Caco-2 (cell line): ENCODE measurements around the gene ZNF333. TPM values are rescaled to one million over a fixed set of nuclear protein-coding genes. Genes with fewer than 3 reads are reported as not detected.

Source experiments
- BruUV-seq: library from RNA; stranded (reverse); fragments of 400-500 nt; replicated peaks from 2 replicates; lab custom pipeline; 2021; lab: Mats Ljungman, UMichigan
- CTCF ChIA-PET: fragments of 300-600 bp; sonication (Branson Sonifier 250); formaldehyde crosslinking; loops from one replicate; lab custom pipeline; 2022; ENCODE audit warnings: antibody characterized with exemption; lab: Charles Lee
- POLR2A ChIA-PET: fragments of 300-600 bp; sonication (Branson Sonifier 250); formaldehyde crosslinking; loops from one replicate; lab custom pipeline; 2022; ENCODE audit warnings: antibody characterized with exemption; lab: Charles Lee
- DNase-seq, 2 experiments: peaks; one replicate each; pipeline versions ENCODE4 v3.0.0 to v3.0.0-alpha.2; 2020 to 2022
- H3K27me3 ChIP-seq: replicated peaks from 2 replicates; pipeline ENCODE4 v1.6.0; 2011; ENCODE audit warnings: low read length; ENCODE audit not compliant: control insufficient read depth, insufficient read depth
- H3K36me3 ChIP-seq: 2 replicates; pipeline ENCODE4 v1.5.1; 2011; ENCODE audit warnings: low read length; ENCODE audit not compliant: control insufficient read depth, insufficient read depth
- H3K4me1 ChIP-seq: fragments of 250-450 bp; sonication (Bioruptor Pico); 2 replicates; pipeline ENCODE4 v1.5.1; 2020; ENCODE audit warnings: mild to moderate bottlenecking
- H3K4me3 ChIP-seq: 2 replicates; pipeline ENCODE4 v1.5.1; 2011; ENCODE audit warnings: low read depth, mild to moderate bottlenecking, control low read depth, low read length
- H3K9me3 ChIP-seq: fragments of 250-450 bp; sonication (Bioruptor Pico); 2 replicates; pipeline ENCODE4 v1.5.1; 2020; ENCODE audit warnings: mild to moderate bottlenecking, moderate library complexity
- H3K27ac Mint-ChIP-seq: one replicate; pipeline ENCODE4 v1.8.0; 2022; ENCODE audit warnings: mixed read lengths; ENCODE audit not compliant: unreplicated experiment
- H3K27me3 Mint-ChIP-seq: one replicate; pipeline ENCODE4 v1.8.0; 2022; ENCODE audit warnings: mixed read lengths; ENCODE audit not compliant: insufficient read depth, unreplicated experiment
- H3K36me3 Mint-ChIP-seq: one replicate; pipeline ENCODE4 v1.8.0; 2022; ENCODE audit warnings: mild to moderate bottlenecking, mixed read lengths; ENCODE audit not compliant: insufficient read depth, unreplicated experiment
- H3K4me1 Mint-ChIP-seq: one replicate; pipeline ENCODE4 v1.8.0; 2022; ENCODE audit warnings: low read depth, mixed read lengths; ENCODE audit not compliant: unreplicated experiment
- H3K4me3 Mint-ChIP-seq: one replicate; pipeline ENCODE4 v1.8.0; 2022; ENCODE audit warnings: mild to moderate bottlenecking, moderate library complexity, mixed read lengths; ENCODE audit not compliant: unreplicated experiment
- H3K9me3 Mint-ChIP-seq: one replicate; pipeline ENCODE4 v1.8.0; 2022; ENCODE audit warnings: mixed read lengths; ENCODE audit not compliant: unreplicated experiment
- CTCF ChIP-seq, 2 experiments: fragments of 200-600 bp in 1 of 2; IDR thresholded peaks; 1 replicate in 1 of 2; 2 replicates in 1 of 2; pipeline versions ENCODE4 v1.5.1 to v1.8.0; 2011 to 2022; ENCODE audit warnings: antibody characterized with exemption in 1 of 2, control low read depth in 1 of 2, inconsistent platforms in 1 of 2, low read depth in 1 of 2, low read length in 1 of 2, mild to moderate bottlenecking in 1 of 2, moderate library complexity in 1 of 2; ENCODE audit not compliant: insufficient read depth in 1 of 2, severe bottlenecking in 1 of 2, unreplicated experiment in 1 of 2
- intact Hi-C: fragments of 100-400 bp; cut with micrococcal nuclease; formaldehyde crosslinking; loops from one replicate; pipeline ENCODE4 v1.10.0; 2022; ENCODE audit not compliant: unreplicated experiment
- total RNA-seq: library from RNA; stranded (reverse); gene quantifications from 2 replicates; pipeline ENCODE4 v1.2.3, GENCODE V29; 2022

The ZNF333 gene
- total RNA-seq, 1 experiment from 2014 or later: 5.3 TPM

GRCh38 chr19:14735915-14736314 lies 46.1 kb downstream of the ZNF333 start:
- no peak overlapping the region for H3K4me3 ChIP-seq
- no peaks in the 10 kb centered on the region for H3K4me1 ChIP-seq
- BruUV-seq: no TSS peak
- intact Hi-C loops: no loop called here
- no peak for TF ChIP-seq CTCF (IDR thresholded peaks at IDR 0.05; ENCODE audit: insufficient read depth in 1 of 2, low read depth in 1 of 2, low read length in 1 of 2, severe bottlenecking in 1 of 2, unreplicated experiment in 1 of 2)
- Mint-ChIP-seq H3K27me3 (peaks cover 2% of the 10 kb centered on the region), H3K4me1 (no peaks in the 10 kb centered on the region), H3K36me3 (peaks cover 6% of the 10 kb centered on the region), H3K4me3 (no peak overlapping the region), H3K27ac (no peak overlapping the region), H3K9me3 (peaks cover 19% of the 10 kb centered on the region)
- DNase-seq: no peak
- H3K36me3 ChIP-seq: no peaks in the 10 kb centered on the region
- H3K9me3 ChIP-seq: no peaks in the 10 kb centered on the region
- no peaks in the 10 kb centered on the region for H3K27me3 ChIP-seq
- ChIA-PET CTCF (no interaction called here), POLR2A (no interaction called here)

GRCh38 chr19:14746886-14747285 lies 57.0 kb downstream of the ZNF333 start:
- Histone ChIP-seq H3K9me3 (0 out of 2 replicates have a peak, but pooled peaks cover 4% of the 10 kb centered on the region), H3K36me3 (no peaks in the 10 kb centered on the region), H3K27me3 (no peaks in the 10 kb centered on the region), H3K4me3 (no peak overlapping the region), H3K4me1 (no peaks in the 10 kb centered on the region)
- CTCF ChIA-PET: no interaction called here
- no peak for DNase-seq
- Mint-ChIP-seq H3K27me3 (peaks cover 6% of the 10 kb centered on the region), H3K4me3 (no peak overlapping the region), H3K36me3 (no peaks in the 10 kb centered on the region), H3K27ac (no peak overlapping the region), H3K4me1 (no peaks in the 10 kb centered on the region), H3K9me3 (no peaks in the 10 kb centered on the region)
- TF ChIP-seq CTCF (IDR thresholded peaks at IDR 0.05; ENCODE audit: insufficient read depth in 1 of 2, low read depth in 1 of 2, low read length in 1 of 2, severe bottlenecking in 1 of 2, unreplicated experiment in 1 of 2): no peak
- intact Hi-C loops: no loop called here
- POLR2A ChIA-PET: no interaction called here
- BruUV-seq: no TSS peak

DNA sequence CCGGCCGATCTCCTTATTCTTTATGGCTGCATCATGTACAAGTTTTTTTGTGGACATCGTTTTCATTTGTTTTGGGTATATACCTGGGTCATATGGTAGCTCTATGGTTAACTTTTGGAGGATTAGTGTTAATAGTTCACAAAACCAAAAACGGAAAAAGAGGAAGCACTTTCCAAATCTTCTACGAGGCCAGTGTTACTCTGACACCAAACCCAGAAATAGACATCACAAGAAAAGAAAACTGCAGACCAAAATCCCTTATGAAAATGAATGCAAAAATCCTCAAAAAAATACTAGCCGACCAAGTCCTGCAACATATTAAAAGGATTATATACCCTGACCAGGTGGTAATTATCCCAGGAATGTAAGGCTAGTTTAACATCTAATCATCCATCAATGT lies 58.8 kb downstream of the ZNF333 start:
- no peak for TF ChIP-seq CTCF (IDR thresholded peaks at IDR 0.05; ENCODE audit: insufficient read depth in 1 of 2, low read depth in 1 of 2, low read length in 1 of 2, severe bottlenecking in 1 of 2, unreplicated experiment in 1 of 2)
- Histone ChIP-seq H3K36me3 (no peaks in the 10 kb centered on the region), H3K4me1 (no peaks in the 10 kb centered on the region), H3K4me3 (no peak overlapping the region), H3K27me3 (no peaks in the 10 kb centered on the region), H3K9me3 (0 out of 2 replicates have a peak, but pooled peaks cover 4% of the 10 kb centered on the region)
- no peak for DNase-seq
- no peaks in the 10 kb centered on the region for H3K36me3 Mint-ChIP-seq
- CTCF ChIA-PET: no interaction called here
- BruUV-seq: no TSS peak
- H3K27ac Mint-ChIP-seq: no peak overlapping the region
- peaks cover 6% of the 10 kb centered on the region for H3K27me3 Mint-ChIP-seq
- POLR2A ChIA-PET: no interaction called here
- intact Hi-C loops: no loop called here
- no peak overlapping the region for H3K4me3 Mint-ChIP-seq
- H3K9me3 Mint-ChIP-seq: no peaks in the 10 kb centered on the region
- H3K4me1 Mint-ChIP-seq: no peaks in the 10 kb centered on the region
